ENCODE results near the gene MRM2. TPM values are rescaled to one million over a fixed set of nuclear protein-coding genes. Genes with fewer than 3 reads are reported as not detected.

MRM2 gene
- total and polyA plus RNA-seq, 8 donors: 9.9 to 22.3 (median 17.9) TPM

GRCh38 chr7:2288503-2288902, 46.5 kb upstream of the MRM2 start:
- Histone ChIP-seq H3K27ac (no peak overlapping the region), H3K4me1 (no peaks in the 10 kb centered on the region), H3K27me3 (no peaks in the 10 kb centered on the region), H3K9me3 (no peaks in the 10 kb centered on the region), H3K36me3 (peaks cover 0 to 8% (median 3%) of the 10 kb centered on the region in 4 donors), H3K4me3 (no peak overlapping the region)
- TF ChIP-seq POLR2AphosphoS5 (IDR thresholded peaks at IDR 0.05) (no peak), EP300 (IDR thresholded peaks at IDR 0.05) (no peak), POLR2A (IDR thresholded peaks at IDR 0.05) (no peak), CTCF (IDR thresholded peaks at IDR 0.05) (no peak)
- intact Hi-C loops (cut with DNase I; ENCODE audit: low total_unique reads): no loop called here
- DNase-seq: no peak
- 90 to 95% (median 91%) methylated on average over 8 of the region's 8 CpGs for WGBS, 5 donors

- Histone ChIP-seq H3K9me3 (no peaks in the 10 kb centered on the region), H3K4me3 (no peak overlapping the region), H3K36me3 (peaks cover 0 to 8% (median 3%) of the 10 kb centered on the region in 4 donors), H3K27ac (no peak overlapping the region), H3K4me1 (no peaks in the 10 kb centered on the region), H3K27me3 (no peaks in the 10 kb centered on the region)
- 85 to 94% (median 92%) methylated on average over 8 of the region's 8 CpGs for WGBS, 5 donors
- no peak for DNase-seq
- no peak for TF ChIP-seq CTCF (IDR thresholded peaks at IDR 0.05)
- no peak for TF ChIP-seq POLR2AphosphoS5 (IDR thresholded peaks at IDR 0.05)
- no peak for TF ChIP-seq EP300 (IDR thresholded peaks at IDR 0.05)
- no peak for TF ChIP-seq POLR2A (IDR thresholded peaks at IDR 0.05)
- intact Hi-C loops (cut with DNase I; ENCODE audit: low total_unique reads): no loop called here
Measured at GRCh38 chr7:2287745-2288144, 45.7 kb upstream of the MRM2 start.

GRCh38 chr7:2283074-2283473, 41.1 kb upstream of the MRM2 start:
- no peak overlapping the region for H3K4me3 ChIP-seq
- WGBS, 5 donors: 90 to 97% (median 93%) methylated on average over 17 to 20 of the region's 20 CpGs
- DNase-seq: no peak
- intact Hi-C loops (cut with DNase I; ENCODE audit: low total_unique reads): no loop called here
- H3K36me3 ChIP-seq: peaks cover 0 to 2% (median under 1%) of the 10 kb centered on the region in 4 donors
- no peaks in the 10 kb centered on the region for H3K27me3 ChIP-seq
- H3K27ac ChIP-seq: no peak overlapping the region
- no peak for TF ChIP-seq CTCF (IDR thresholded peaks at IDR 0.05)
- no peak for TF ChIP-seq POLR2AphosphoS5 (IDR thresholded peaks at IDR 0.05)
- TF ChIP-seq EP300 (IDR thresholded peaks at IDR 0.05): no peak
- TF ChIP-seq POLR2A (IDR thresholded peaks at IDR 0.05): no peak
- H3K9me3 ChIP-seq: no peaks in the 10 kb centered on the region
- H3K4me1 ChIP-seq: peaks cover 0 to 28% (median 12%) of the 10 kb centered on the region in 4 donors

- H3K4me3 ChIP-seq: no peak overlapping the region
- intact Hi-C loops (cut with DNase I; ENCODE audit: low total_unique reads): no loop called here
- H3K4me1 ChIP-seq: peaks cover 0 to 28% (median 12%) of the 10 kb centered on the region in 4 donors
- no peak for DNase-seq
- no peaks in the 10 kb centered on the region for H3K27me3 ChIP-seq
- H3K9me3 ChIP-seq: no peaks in the 10 kb centered on the region
- peak overlapping the region in 2 of 5 donors; percentile 38 to 56 for H3K27ac ChIP-seq
- H3K36me3 ChIP-seq: peaks cover 0 to 7% (median 6%) of the 10 kb centered on the region in 4 donors
- no peak for TF ChIP-seq POLR2A (IDR thresholded peaks at IDR 0.05)
- TF ChIP-seq CTCF (IDR thresholded peaks at IDR 0.05): no peak
- TF ChIP-seq EP300 (IDR thresholded peaks at IDR 0.05): no peak
- no peak for TF ChIP-seq POLR2AphosphoS5 (IDR thresholded peaks at IDR 0.05)
- 79 to 90% (median 89%) methylated on average over 14 of the region's 14 CpGs for WGBS, 5 donors
Measured at GRCh38 chr7:2282185-2282751, 40.3 kb upstream of the MRM2 start.

Measured in stomach (tissue), 9 donors.